GM18502 (cell line): ENCODE data around the gene NHS.
"Not testable (repeated sequence)": the region's sequence is repeated elsewhere in the genome, so short reads cannot be mapped to it uniquely, and the experiment has no call there.

Source experiments
- ATAC-seq: cut with Tn5 transposase; IDR thresholded peaks from one replicate; pipeline ENCODE4 v1.9.1; 2021; ENCODE audit warnings: mild to moderate bottlenecking; ENCODE audit not compliant: unreplicated experiment, poor library complexity

NHS gene

DNA sequence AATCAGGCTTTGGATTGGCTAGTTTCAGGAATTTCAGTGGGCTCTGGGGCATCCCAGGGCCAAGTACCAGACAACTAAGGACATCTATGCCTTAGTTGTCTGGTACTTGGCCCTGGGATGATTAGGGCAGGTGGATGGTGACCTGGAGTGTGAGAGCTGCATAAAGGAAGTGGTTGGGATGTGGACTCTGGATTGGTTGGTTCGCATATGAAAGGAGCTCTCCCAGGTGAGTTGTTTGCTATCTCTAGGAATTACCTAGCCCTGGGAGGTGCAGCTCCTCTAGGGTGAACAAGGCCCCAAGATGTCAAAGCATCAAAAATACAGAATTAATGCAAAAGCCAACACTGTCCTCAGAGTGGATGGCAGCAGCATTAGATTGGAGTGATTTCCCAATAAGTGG is 109.6 kb downstream of the NHS start:
- ATAC-seq: no peak

DNA sequence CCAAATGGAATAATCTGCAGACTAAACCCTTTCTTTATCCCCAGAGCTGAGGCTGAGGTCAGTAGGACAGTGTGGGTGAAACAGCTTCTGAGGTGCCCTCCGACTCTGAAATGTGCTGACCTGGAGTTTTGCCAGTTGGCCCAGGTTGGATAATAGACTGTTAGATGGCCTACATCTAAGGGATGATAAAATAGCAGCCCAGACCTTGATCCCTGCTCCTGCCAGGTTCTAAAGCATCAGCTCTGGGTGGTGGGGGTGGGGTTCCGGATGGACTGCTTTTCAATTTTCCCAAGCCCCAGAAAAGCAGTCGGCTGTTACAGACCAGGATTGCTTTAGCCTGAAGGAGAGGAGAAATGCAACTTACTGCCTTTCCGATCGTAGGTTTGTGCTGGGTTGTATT is 110.4 kb downstream of the NHS start:
- no peak for ATAC-seq

DNA sequence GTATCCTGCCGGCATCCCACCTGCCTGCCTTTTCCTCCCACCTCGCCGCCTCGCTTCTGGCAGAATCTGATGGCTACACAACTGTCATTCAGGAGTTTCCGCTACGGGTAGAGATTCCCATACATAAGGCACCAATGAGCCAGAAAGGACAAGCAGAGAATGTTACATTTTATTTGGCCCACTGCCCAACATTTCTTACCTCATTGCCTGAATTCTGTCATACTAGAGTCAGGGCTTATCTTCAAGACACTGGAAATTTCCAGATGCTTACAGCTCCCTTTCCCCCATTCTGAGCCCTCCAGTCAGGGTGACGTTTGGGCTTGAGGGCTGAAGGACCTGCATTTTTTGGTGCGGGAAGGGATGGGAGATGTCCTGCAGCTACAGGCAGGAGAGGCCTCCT is 113.0 kb downstream of the NHS start:
- no peak for ATAC-seq

DNA sequence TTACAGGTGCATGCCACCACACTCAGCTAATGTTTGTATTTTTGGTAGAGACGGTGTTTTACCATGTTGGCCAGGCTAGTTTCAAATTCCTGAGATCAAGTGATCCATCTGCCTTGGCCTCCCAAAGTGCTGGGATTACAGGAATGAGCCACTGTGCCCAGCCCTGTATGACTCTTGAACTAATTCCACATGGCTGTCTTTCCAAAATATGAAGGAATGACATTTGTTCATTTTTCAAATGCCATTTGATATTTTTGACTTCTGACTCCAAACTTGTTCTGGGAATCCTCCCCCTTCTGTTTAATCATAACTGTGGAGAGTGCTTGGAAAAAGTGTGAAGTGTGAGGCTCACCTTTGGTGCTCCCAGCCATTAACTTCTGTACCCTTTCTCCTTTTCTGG is 119.2 kb downstream of the NHS start:
- no peak for ATAC-seq

DNA sequence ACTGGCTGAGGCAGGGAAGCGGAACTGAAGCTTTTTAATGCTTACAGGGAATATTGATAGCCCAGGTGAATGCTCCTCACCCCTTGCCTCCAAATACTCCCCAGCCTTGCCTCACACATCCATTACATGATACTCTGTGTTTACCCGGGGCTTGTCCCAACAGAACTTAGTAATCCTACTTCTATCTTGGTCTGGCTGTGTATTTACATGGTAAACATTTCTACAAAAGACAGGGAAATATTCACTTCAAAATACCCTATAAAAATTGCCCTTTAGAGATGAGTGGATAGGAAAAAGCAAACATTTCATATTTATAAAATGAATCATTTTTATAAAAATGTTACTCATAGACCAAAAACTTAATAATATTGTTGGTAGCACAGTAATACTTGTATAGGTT is 120.1 kb downstream of the NHS start:
- ATAC-seq: no peak

DNA sequence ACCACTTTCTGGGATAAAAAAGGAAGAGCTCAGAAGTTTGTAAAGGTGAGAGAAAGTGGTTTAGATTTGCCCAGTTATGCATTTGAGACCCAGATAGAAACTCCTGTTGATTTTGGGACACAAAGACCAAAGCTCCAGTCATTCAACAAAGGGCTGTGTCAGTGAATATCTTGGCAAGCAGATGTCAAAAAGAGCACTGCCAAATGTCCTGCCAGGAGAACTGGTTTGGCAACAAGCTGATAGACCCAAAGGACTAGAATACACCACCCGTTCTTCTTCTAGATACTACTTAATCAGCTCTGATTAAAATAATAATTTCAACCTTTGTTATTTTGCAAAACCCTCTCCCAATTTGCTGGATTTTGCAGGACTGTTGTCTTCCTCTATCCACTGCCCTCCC is 121.4 kb downstream of the NHS start:
- no peak for ATAC-seq

DNA sequence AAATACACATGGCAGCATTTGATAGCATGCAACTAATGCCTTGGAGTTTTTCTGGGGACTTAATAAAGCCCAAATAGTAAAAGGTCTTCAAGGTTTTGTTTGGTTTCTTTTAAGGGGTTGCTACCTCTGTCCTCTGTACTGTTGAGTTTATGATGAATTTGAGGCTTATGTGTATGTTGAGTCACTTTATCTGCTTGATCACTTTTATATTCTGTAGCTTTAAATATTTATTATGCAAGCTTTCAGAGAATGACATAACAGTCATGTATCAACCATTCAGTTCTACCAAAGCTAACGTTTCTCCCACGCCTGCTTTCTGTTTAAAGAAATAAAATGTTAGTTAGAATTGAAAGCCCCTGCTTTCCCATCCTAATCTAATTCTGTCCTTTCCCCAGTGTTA is 122.2 kb downstream of the NHS start:
- ATAC-seq: no peak

DNA sequence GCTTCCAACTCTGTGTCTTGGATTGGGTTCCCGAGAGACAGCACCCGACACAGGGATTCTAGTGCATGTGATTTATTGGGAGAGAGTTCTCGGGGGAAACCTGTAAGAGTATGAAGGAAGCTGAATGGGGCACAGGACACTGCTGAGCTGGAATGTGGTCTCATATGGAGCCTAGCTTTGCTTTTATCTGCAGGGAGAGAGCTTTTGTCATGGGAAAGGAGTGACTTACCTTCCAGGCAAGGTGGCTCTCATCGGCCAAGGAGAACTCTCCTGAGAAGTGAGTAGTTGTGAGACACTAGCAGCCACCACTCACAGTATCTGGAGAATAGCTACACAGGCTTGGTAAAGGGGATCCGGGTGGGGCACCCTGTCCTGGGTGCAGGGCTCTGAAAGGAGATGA is 124.5 kb downstream of the NHS start:
- ATAC-seq: no peak

DNA sequence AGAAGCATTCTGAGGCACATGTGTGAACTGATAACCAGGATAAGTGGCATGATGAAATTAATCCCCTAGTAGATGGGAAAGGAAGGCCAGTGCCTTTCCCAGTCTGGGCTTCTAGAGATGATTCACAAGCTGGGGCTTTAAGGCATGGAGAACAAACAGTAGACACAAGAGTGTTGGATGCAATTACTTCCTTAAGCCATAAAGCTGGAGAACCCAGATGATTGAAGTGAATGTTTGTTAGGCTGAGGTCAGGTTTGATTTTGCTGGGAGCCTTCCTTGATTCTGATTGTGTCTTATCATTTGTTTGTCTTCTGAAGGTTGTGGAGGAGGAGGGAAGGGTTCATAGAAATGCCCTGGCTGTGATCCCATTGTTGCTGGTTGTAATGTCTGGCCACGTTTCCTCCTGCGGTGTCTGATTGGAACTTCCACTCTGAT is 125.2 kb downstream of the NHS start:
- no peak for ATAC-seq

DNA sequence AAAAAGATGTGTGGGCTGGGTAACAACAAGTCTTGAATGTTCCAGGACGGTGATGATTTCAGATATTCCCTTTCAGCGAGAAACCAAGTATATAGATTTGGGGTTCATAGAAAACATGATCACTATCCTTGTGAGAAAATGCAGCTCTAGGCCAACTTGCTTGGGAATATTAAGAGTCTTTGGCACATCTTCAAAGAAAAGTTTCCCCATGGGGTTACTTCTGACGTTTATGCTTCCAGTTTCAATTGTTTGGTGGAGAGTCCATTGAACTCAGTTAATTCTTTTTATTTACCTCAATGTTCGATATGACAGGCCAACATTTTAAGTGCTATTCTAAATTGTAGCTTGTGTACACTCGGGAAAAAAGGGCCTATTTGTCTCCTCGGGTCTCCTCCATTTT is 126.7 kb downstream of the NHS start:
- no peak for ATAC-seq

DNA sequence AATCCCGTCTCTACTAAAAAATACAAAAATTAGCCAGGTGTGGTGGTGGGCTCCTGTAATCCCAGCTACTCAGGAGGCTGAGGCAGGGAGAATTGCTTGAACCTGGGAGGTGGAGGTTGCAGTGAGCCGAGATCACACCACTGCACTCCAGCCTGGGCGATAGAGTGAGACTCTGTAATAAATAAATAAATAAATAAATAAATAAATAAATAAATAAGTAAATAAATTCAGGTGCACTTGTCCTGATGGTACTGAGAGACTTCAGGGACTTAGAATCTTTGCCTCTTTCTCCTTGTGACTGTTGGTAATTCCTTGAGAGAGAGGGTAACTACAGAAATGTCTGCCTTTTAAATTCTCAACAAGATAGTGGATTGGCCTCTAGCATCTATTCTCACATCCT is 131.4 kb downstream of the NHS start:
- ATAC-seq: not testable (repeated sequence)

DNA sequence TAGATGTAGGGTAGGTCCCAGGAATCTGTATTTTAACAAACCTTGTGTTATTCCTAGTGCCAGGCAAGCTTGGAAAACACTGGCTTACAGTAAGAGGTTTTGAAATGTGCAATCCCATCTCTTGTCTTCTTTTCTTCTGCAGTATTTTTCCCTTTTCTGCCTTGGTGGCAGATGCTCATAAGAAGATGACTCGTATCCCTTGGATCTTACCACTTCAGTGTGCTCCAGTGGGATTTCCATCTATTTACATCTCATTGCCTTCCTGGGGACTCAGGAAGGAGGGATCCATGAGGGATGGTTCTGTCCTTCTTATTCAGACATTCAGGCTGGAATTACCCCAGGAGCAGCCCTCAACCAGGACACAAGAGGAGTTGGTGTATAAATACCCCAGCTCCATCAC is 136.6 kb downstream of the NHS start:
- no peak for ATAC-seq

DNA sequence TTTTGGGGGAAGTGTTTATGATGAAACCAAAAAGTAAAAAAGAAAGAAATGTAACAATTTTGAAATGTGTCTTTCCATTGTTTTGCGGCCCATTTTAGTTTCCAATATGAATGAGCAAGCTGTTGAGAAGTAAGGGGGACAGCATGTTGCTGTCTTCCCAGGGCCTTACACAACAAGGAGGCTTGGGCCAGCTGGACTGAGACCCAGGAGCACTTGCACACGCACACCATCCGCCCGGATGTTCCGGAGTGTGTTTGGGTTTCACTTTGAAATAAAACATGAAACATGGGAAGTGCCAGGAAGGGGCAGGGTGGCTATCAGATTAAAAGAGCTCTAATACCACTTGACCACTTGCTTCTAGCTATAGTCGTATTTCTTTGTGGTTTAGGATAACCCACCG is 144.4 kb downstream of the NHS start:
- no peak for ATAC-seq

DNA sequence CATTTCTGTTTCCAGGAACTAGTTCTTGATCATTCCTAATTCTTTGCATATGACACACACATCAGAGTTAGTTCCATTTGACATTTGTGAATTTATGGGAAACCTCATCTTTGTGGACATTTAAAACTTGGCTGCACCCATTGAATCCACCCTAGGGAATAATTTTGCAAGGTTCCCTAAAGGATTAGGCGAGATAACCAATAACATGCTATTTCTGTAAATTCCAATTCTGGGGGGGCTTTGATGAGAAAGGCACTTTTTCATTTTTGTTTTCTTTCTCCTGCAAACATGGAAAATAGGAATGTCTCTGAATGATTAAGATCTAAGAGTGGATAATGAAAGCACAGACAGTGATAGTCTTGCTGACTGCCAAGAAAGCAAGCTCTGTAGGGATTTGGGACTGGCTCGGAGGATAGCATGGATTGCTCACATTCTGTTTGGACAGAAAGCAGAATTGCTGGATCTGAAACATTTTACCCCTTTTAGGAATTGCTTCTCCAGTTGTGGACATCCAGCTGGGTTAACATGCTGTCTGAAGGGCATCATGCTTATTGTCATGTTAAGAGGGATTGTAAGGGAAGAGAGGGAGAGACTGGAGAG is 145.1 kb downstream of the NHS start:
- no peak for ATAC-seq

DNA sequence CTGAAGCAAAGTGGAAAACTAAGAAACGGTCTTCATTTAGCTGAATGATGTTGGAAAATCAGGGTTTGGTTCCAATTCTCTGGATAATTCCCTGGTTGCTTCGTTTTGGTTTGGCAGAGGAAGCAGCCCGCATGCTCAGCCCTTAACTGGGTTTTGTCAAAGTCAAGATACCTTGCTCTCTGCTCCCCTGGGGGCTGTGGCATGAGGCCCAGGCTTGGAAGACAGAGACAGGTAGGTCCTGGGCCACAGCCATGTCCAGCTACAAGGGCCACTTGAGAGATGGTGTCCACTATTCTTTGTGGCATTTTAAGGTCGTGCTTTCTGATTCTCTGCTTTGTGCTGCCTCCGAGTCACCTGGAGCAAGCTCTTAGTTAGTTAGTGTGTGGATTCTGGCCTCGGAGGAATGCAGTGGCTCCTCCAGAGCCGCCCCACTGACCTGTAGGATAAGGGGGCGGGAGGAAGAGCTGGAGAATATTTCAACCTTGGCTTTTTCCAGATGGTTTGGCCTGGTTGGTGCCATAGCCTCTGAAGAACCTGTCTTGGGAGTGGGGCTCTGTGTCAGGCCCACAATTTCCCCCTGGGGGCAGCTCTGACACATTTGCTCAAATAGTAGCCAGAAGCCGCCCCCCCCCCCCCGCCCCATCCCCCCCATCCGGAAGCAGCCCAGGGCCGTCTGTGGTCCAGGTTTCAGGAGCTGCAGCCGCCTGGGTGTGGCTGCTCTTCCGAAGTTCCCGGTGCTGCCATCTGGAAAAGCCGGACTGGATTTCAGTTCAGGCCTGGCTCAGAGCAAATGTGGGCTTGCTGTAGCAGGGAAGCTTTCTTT is 147.1 kb downstream of the NHS start:
- ATAC-seq: no peak

DNA sequence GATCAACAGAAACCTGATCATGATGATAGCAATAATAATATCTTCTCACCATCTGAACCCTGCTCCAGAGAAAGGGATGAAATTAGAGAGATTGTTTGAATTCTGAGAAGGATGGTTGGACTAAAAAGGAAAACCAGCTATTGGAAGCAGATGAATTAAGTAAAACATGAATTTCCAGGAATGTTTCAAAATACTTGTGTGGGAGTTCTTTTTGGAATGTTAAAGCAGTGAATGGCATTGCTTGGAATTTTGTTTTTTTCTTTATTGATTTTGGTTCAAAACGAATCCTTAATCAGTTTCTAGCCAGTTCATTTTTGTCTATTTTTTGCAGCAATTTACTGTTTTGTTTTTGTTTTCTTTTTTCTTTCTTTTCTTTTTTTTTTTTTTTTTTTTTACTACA is 150.3 kb downstream of the NHS start:
- no peak for ATAC-seq

DNA sequence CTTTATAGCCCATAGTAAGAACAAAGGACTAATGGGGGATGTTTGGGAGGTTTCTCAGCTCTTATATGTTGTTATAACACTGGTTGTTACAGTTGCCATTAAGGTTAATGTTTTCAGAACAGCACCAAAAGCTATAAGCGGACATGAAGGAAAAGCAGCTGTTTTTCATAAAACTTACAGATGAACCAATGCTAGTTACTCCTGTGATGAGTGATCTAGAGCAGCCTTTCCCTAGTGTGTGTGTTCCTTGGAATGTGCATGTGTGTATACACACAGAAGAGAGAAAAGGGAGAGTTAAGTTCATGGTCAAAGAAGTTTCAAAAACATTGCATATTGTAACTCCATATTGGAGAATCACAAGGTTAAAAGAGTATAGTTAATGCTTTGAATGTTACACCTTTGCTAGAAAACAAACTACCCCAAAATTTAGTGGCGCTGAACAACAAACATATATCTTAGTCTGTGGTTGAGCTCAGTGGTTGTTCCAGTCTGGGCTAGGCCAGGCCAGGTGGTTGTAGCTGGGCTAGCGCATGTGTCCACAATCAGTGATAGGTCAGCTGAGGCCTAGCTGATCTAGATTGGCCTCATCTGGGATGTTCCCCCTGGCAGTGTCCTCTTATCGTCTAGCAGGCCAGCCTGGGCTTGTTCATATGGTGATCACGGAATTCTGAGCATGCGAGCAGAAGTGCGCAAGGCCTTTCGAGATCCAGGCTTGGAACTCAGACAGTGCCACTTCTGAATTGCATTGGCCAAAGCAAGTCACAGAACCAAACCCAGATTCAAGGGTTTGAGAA is 151.0 kb downstream of the NHS start:
- no peak for ATAC-seq

DNA sequence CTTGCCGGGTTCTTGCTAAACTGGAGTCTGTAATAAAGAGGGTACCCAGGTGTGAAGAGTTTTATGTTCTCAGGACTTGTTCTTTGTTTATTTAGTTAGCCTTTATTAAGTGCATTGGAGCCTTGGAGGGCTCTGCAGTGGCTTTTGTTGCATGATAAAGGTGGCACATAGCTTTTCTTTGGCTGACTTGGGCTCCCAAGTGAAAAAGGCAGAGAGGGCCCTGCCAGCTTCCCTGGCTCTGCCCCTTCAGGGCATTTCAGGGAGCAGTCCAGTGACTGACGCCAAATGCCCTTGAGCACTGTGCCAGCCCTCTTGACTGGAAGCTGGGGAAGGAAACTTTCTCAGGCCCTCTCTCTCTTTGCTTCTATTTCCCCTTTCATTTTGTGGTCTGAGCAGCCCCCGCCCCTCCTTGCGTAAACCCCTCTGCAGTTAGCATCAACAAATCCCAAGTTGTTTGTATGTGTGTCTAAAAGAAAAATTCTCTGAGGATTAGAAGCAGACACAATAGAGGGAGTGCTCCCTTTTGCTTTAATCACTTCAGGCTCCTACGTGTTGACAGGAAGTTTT is 152.2 kb downstream of the NHS start:
- no peak for ATAC-seq

DNA sequence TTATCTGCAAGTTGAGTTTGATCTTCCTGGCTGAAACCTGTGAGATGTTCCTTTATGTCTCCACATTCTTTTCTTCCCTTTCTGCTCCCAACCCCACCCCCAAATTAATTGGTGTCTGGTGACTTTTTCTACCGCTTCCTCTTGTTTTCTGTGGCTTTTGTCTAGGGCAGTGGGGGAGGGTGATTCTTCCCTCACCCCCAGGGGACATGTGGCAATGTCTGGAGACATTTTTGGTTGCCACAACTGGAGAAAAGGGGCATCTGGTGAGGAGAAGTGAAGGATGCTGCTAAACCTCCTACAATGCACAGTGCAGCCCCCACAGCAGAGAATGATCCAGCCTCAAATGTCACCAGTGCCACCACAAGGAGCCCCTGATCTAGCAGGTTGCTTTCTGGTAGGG is 152.9 kb downstream of the NHS start:
- ATAC-seq: no peak

DNA sequence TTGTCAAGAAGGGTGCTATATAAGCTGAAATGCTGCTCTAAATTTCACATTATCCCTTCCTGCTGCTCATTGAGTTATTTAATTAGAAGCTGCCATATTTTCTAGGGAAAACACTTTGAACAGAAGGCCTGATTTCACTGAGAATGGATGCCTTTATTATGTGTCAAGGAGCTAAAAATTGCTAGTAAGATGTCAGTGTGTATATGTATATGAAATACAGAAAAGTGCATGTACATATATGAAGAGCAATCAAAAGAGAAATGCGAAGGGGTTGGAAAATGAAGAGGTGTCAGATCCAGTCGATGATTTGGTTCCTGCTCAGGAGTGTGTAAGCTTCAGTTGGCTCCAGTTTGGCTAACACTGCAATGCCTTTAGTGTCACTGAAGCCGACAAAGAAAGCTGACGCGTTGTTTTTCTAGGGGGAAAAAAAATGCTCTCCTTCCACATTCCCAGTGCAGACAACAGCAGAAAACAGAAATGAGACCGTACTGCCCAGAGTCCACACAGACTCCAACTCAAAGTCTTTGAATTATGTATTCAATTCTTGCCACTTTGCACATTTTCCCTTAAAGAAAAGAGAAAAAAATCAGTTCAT is 154.2 kb downstream of the NHS start:
- ATAC-seq: no peak

DNA sequence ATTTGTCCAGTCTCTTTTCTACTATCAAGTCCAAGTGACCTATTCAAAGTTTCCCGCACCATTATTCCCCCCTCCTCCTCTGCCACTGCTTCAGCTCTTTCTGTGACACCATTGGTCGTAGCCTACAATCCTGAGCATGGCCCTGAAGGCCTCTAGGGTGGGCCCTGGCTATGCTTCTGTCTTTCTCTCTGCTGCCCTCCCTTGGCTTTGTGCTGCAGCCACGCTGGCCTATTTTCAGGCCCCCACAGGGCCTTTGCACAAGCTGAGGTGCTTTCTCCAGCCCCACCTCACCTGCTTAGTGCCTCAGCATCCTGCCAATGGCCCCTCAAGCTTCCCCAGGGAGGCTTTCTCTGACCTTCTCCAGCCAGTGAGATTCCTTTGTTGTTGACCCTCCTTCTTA is 156.5 kb downstream of the NHS start:
- ATAC-seq: no peak
